Thyroid gland (tissue), 4 donors: Measurements from ENCODE around the gene RIMBP2. TPM values are rescaled to one million over a fixed set of nuclear protein-coding genes. Genes with fewer than 3 reads are reported as not detected.

Source experiments
- DNase-seq, 2 donors: peaks; one replicate each; pipeline ENCODE4 v3.0.0-alpha.2; 2019
- H3K27ac ChIP-seq, 3 donors: fragments of 200-600 bp; sonication (generic); 1 replicate in 2 of 3; 2 replicates in 1 of 3; pipeline ENCODE4 v1.5.1; 2016 to 2019; ENCODE audit warnings: mild to moderate bottlenecking in 1 of 3, moderate library complexity in 1 of 3
- H3K27me3 ChIP-seq: fragments of 200-600 bp; sonication (generic); one replicate; pipeline ENCODE4 v1.5.1; 2019
- H3K36me3 ChIP-seq, 2 donors: fragments of 200-600 bp; sonication (generic); one replicate each; pipeline ENCODE4 v1.5.1; 2016 to 2019
- H3K4me1 ChIP-seq, 2 donors: fragments of 200-600 bp; sonication (generic); one replicate each; pipeline ENCODE4 v1.5.1; 2017 to 2019
- H3K4me3 ChIP-seq, 3 donors: fragments of 200-600 bp; sonication (generic); replicated peaks in 1 of 3; 1 replicate in 2 of 3; 2 replicates in 1 of 3; pipeline ENCODE4 v1.5.1; 2016; ENCODE audit warnings: mild to moderate bottlenecking in 1 of 3
- H3K9me3 ChIP-seq: fragments of 200-600 bp; sonication (generic); one replicate; pipeline ENCODE4 v1.5.1; 2017
- CTCF ChIP-seq, 6 experiments: fragments of 200-600 bp in 3 of 6; fragments of 450-650 bp in 3 of 6; sonication (generic) in 3 of 6; IDR thresholded peaks; one replicate each; pipeline ENCODE4 v1.5.1; 2016 to 2019; ENCODE audit warnings: antibody characterized with exemption in 6 of 6, mild to moderate bottlenecking in 2 of 6, inconsistent platforms in 1 of 6, moderate library complexity in 1 of 6
- POLR2A ChIP-seq, 2 donors: fragments of 450-650 bp; IDR thresholded peaks; one replicate each; pipeline ENCODE4 v1.6.1; 2017; ENCODE audit warnings: antibody characterized with exemption in 2 of 2, mild to moderate bottlenecking in 2 of 2, moderate library complexity in 1 of 2
- WGBS, 2 donors: methylation state at CpG; one replicate each; pipeline ENCODE4 v1.1.5; 2017; 5-methylcytosine and 5-hydroxymethylcytosine counted together
- intact Hi-C: fragments of 100-400 bp; cut with DNase I; formaldehyde crosslinking; loops from one replicate; pipeline ENCODE4 v1.15.1; 2023
- total RNA-seq, 4 donors: library from RNA; depleted of rRNA; stranded (reverse); fragments of >200 nt; gene quantifications; one replicate each; pipeline ENCODE4 v1.2.3, GENCODE V29; 2016

The RIMBP2 gene
- total RNA-seq, 4 donors from 2014 or later = 0.11 to 2.2 (median 0.63) TPM

DNA sequence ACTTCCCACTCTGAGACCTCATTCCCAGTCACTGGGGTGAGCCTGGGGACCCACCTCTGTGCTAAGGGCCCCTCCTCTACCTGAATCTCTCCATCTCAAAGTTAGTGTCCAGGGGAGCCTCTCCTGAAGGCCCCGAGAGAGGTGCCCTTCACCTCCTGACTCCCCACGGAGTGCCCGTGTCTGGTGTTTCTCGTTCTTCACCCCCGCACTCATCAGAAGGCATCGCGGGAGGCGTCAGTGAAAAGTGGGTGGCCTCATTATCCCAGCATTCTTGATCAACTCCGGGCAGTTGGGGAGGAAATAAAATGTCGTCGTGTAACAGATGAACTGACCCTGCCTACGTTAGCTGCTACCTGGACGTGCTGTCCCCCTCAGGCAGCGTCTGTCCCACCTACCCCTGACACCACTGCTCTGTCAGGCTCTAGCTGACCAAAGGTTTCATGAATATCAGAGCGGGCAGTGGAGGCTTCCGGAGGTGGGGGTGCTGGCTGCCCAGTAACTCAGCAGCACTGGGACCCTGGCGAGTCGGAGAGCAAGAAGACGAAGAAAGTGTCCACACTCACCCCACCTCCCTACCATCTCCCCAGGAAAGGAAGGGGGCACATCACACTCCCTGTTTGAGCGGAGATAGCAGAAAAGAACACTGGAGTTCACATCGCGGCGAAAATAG, 275.6 kb downstream of the RIMBP2 start:
- DNase-seq = no peak
- H3K27me3 ChIP-seq = no peaks in the 10 kb centered on the region
- intact Hi-C loops = no loop called here
- H3K4me3 ChIP-seq = no peak overlapping the region
- H3K4me1 ChIP-seq = no peaks in the 10 kb centered on the region
- WGBS, 2 donors = 94 to 95% methylated on average over 22 to 23 of the region's 23 CpGs
- H3K9me3 ChIP-seq = no peaks in the 10 kb centered on the region
- H3K36me3 ChIP-seq = no peaks in the 10 kb centered on the region
- no peak overlapping the region for H3K27ac ChIP-seq
- TF ChIP-seq CTCF (IDR thresholded peaks at IDR 0.05) (no peak), POLR2A (IDR thresholded peaks at IDR 0.05) (no peak)

DNA sequence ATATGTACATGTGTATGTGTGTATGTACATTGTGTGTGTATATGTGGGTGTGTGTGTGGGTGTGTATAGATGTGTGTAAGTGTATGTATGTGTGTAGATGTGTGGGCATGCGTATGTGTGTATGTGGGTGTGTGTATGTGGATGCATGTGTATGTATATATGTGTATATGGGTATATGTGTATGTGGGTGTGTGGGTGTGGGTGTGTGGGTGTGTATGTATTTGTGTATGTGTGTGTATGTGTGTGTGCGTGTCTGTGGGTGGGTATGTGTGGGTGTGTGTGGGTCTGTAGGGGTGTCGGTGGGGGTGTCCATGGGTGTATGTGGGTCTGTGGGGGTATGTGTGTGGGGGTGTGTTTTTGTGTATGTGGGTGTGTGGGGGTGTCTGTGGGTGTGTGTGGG, 276.8 kb downstream of the RIMBP2 start:
- WGBS, 2 donors = 95 to 97% methylated on average over 3 of the region's 3 CpGs
- intact Hi-C loops = no loop called here

GRCh38 chr12:130438711-130439110, 277.4 kb downstream of the RIMBP2 start:
- no peak overlapping the region for H3K27ac ChIP-seq
- H3K4me1 ChIP-seq = no peaks in the 10 kb centered on the region
- TF ChIP-seq POLR2A (IDR thresholded peaks at IDR 0.05) (no peak), CTCF (IDR thresholded peaks at IDR 0.05) (no peak)
- H3K4me3 ChIP-seq = no peak overlapping the region
- H3K36me3 ChIP-seq = no peaks in the 10 kb centered on the region
- H3K9me3 ChIP-seq = no peaks in the 10 kb centered on the region
- H3K27me3 ChIP-seq = no peaks in the 10 kb centered on the region
- no peak for DNase-seq
- intact Hi-C loops = no loop called here
- WGBS, 2 donors = 91% methylated on average over 13 of the region's 13 CpGs

More for the DNA sequence above, 276.8 kb downstream of the RIMBP2 start:
- no peaks in the 10 kb centered on the region for H3K9me3 ChIP-seq
- no peak overlapping the region for H3K4me3 ChIP-seq
- H3K36me3 ChIP-seq = no peaks in the 10 kb centered on the region
- no peak overlapping the region for H3K27ac ChIP-seq
- H3K4me1 ChIP-seq = no peaks in the 10 kb centered on the region
- no peaks in the 10 kb centered on the region for H3K27me3 ChIP-seq
- TF ChIP-seq CTCF (IDR thresholded peaks at IDR 0.05) (no peak), POLR2A (IDR thresholded peaks at IDR 0.05) (no peak)
- DNase-seq = no peak

DNA sequence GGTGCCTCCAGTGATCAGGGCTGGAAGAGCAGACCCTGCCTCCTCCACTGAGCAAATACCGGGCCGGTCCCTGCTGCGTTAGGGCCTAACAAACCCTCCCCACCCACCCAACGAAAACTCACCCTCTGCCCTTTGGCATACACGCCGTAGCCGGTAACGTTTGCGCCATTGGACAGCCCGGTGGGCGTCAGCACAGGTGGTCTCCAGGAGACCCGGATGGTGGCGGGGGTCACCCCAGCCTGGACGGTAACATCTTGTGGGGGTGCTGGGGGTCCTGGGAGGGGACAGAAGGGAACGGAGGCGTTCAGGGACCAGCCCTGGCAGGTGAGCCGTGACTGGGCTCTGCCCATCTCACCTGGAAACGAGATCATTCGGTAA, 277.9 kb downstream of the RIMBP2 start:
- TF ChIP-seq POLR2A (IDR thresholded peaks at IDR 0.05) (no peak), CTCF (IDR thresholded peaks at IDR 0.05) (no peak)
- no peak for DNase-seq
- no peak overlapping the region for H3K27ac ChIP-seq
- no peak overlapping the region for H3K4me3 ChIP-seq
- WGBS, 2 donors = 96 to 98% methylated on average over 11 to 19 of the region's 19 CpGs
- no peaks in the 10 kb centered on the region for H3K9me3 ChIP-seq
- H3K4me1 ChIP-seq = no peaks in the 10 kb centered on the region
- H3K36me3 ChIP-seq = no peaks in the 10 kb centered on the region
- intact Hi-C loops = no loop called here
- H3K27me3 ChIP-seq = no peaks in the 10 kb centered on the region

- no peaks in the 10 kb centered on the region for H3K9me3 ChIP-seq
These were observed 278.4 kb downstream of the RIMBP2 start for GRCh38 chr12:130437555-130438242.

More at GRCh38 chr12:130437555-130438242, 278.4 kb downstream of the RIMBP2 start:
- no peak overlapping the region for H3K27ac ChIP-seq
- no peak for DNase-seq
- intact Hi-C loops = no loop called here
- no peaks in the 10 kb centered on the region for H3K27me3 ChIP-seq
- H3K4me3 ChIP-seq = no peak overlapping the region
- WGBS, 2 donors = 85 to 99% methylated on average over 11 to 12 of the region's 16 CpGs
- TF ChIP-seq POLR2A (IDR thresholded peaks at IDR 0.05) = no peak
- no peak for TF ChIP-seq CTCF (IDR thresholded peaks at IDR 0.05)
- no peaks in the 10 kb centered on the region for H3K36me3 ChIP-seq
- H3K4me1 ChIP-seq = no peaks in the 10 kb centered on the region
